ENCODE measurements around the gene CDH4. TPM values are rescaled to one million over a fixed set of nuclear protein-coding genes. Genes with fewer than 3 reads are reported as not detected.

The CDH4 gene
- total and polyA plus RNA-seq, 2 of the 8 experiments (the other 6 are each of a cell fraction or from before 2014, with no cell fraction given), result 4.3 to 7.9 TPM

DNA sequence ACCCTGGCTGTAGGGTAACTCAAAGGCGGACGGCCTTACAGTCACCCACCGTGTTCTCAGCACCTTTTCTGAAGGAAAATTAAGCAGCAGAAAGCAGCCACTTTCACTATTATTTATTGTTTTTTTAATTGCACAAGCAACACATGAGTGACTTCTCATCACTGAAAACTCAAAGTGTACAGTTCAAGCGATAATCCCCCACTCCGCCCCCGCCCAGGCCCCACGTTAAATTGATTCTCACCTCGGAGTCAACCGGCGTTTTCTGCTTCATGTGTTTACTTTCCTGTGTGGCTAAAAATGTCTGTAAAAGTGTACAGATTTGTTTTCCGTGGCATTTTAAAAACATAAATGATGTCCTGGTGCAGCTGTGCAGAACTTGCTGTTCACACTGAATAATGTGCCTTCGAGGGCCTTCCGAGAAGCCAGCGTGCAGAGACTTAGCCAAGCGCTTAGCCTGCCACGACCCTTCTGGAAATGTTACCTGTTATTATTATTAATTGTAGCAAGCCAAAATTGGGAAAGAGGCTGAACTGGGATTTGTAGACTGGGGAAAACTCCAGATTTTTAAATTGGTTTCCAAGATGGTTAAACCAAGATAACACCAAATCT is 335.7 kb downstream of the CDH4 start:
- CTCF ChIA-PET (ENCODE audit: partially characterized antibody), result interaction anchor here (1.1 kb wide), 1 partner anchor 11 kb away, joined by 3 read pairs; no protein-coding TSS in a partner anchor
- no peak overlapping the region for H2AK5ac ChIP-seq (ENCODE audit: low read depth, low read length)
- POLR2A ChIA-PET (ENCODE audit: partially characterized antibody), result no interaction called here
- H3K27me3 ChIP-seq (replicated peaks in 1 of 4; ENCODE audit: control insufficient read depth in 3 of 4, extremely low read depth in 1 of 4, insufficient read depth in 3 of 4, low read length in 3 of 4), result peaks cover 0 to 4% (median 1%) of the 10 kb centered on the region in 4 experiments; a peak in 3 of 7 replicates
- no peak for TF ChIP-seq RBBP5 (IDR thresholded peaks at IDR 0.05; ENCODE audit: borderline replicate concordance, low read depth, low read length)
- TF ChIP-seq, protein P1, sequence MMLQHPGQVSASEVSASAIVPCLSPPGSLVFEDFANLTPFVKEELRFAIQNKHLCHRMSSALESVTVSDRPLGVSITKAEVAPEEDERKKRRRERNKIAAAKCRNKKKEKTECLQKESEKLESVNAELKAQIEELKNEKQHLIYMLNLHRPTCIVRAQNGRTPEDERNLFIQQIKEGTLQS (IDR thresholded peaks at IDR 0.05; ENCODE audit: insufficient read depth, low read depth, low read length), result no peak
- TF ChIP-seq SUZ12 (IDR thresholded peaks at IDR 0.05; ENCODE audit: low read length), result no peak
- TF ChIP-seq JUND (IDR thresholded peaks at IDR 0.05; ENCODE audit: low read length), result no peak
- no peak for TF ChIP-seq SP4 (IDR thresholded peaks at IDR 0.05; ENCODE audit: low read length)
- no peak for TF ChIP-seq TBP (IDR thresholded peaks at IDR 0.05; ENCODE audit: low read depth, low read length)
- no peak for TF ChIP-seq CREB1 (IDR thresholded peaks at IDR 0.05)
- TF ChIP-seq TAF7 (optimal IDR thresholded peaks at IDR 0.05; ENCODE audit: borderline replicate concordance, low read depth, low read length), result no peak
- TF ChIP-seq SRF (IDR thresholded peaks at IDR 0.05; ENCODE audit: low read depth, low read length), result no peak
- TF ChIP-seq MAFK (IDR thresholded peaks at IDR 0.05; ENCODE audit: low read depth, low read length), result no peak
- no peak overlapping the region for H4K8ac ChIP-seq (ENCODE audit: extremely low read depth, insufficient read depth, low read length)
- H3K23me2 ChIP-seq (ENCODE audit: low read depth, low read length), result peaks cover 6% of the 10 kb centered on the region; the same call in 1 of the 2 replicates
- H3K23ac ChIP-seq (ENCODE audit: insufficient read length), result no peak overlapping the region
- DNase-seq (ENCODE audit: low read depth in 1 of 2, low spot score in 2 of 2), result no peak
- no peak overlapping the region for H3K14ac ChIP-seq (ENCODE audit: insufficient read length)
- 93% methylated on average over 16 of the region's 16 CpGs; no CpG with 5 or more reads in 1 of the 2 experiments for WGBS, 2 experiments (ENCODE audit: extremely low coverage in 1 of 2, insufficient coverage in 1 of 2, insufficient read length in 1 of 2, insufficient replicate concordance in 2 of 2, low coverage in 1 of 2, low lambda C conversion rate in 2 of 2, missing lambda C conversion rate in 1 of 2)
- H3K27ac ChIP-seq (ENCODE audit: low read depth, low read length), result no peak overlapping the region
- H3K36me3 ChIP-seq (ENCODE audit: control insufficient read depth in 2 of 4, insufficient read depth in 4 of 4, low read length in 3 of 4), result no peaks in the 10 kb centered on the region
- no peaks in the 10 kb centered on the region for H3K79me2 ChIP-seq (ENCODE audit: control insufficient read depth in 1 of 2, insufficient read depth in 2 of 2, low read length in 2 of 2)
- no peak overlapping the region for H4K5ac ChIP-seq (ENCODE audit: insufficient read length, low read depth, low read length)
- H3K4me3 ChIP-seq (ENCODE audit: extremely low read depth in 1 of 4, insufficient read depth in 2 of 4, low read depth in 3 of 4, low read length in 4 of 4), result no peak overlapping the region
- no peak overlapping the region for H2BK120ac ChIP-seq (replicated peaks; ENCODE audit: low read depth, low read length)
- no peak overlapping the region for H3K18ac ChIP-seq (ENCODE audit: extremely low read depth, low read length)
- no peak overlapping the region for H2AFZ ChIP-seq (ENCODE audit: low read length)
- H2BK20ac ChIP-seq (ENCODE audit: low read length), result no peak overlapping the region
- H3K4ac ChIP-seq (replicated peaks; ENCODE audit: insufficient read length, low read depth, low read length), result no peak overlapping the region
- no peak overlapping the region for H4K91ac ChIP-seq (replicated peaks; ENCODE audit: insufficient read length, low read length)
- no peak overlapping the region for H3K9ac ChIP-seq (replicated peaks in 1 of 4; ENCODE audit: extremely low read depth in 1 of 4, low read depth in 3 of 4, low read length in 3 of 4)
- no peak overlapping the region for H2BK12ac ChIP-seq (ENCODE audit: low read depth, low read length)
- H2BK5ac ChIP-seq (ENCODE audit: low read depth, low read length), result no peak overlapping the region
- H3K4me2 ChIP-seq (ENCODE audit: insufficient read depth in 1 of 2, low read depth in 2 of 2, low read length in 2 of 2), result no peak overlapping the region
- no peak for FAIRE-seq
- peaks cover 0 to 11% (median 4%) of the 10 kb centered on the region in 4 experiments; a peak in 3 of 7 replicates for H3K4me1 ChIP-seq (replicated peaks in 1 of 4; ENCODE audit: control insufficient read depth in 3 of 4, insufficient read depth in 4 of 4, low read length in 3 of 4)
- H3K79me1 ChIP-seq (ENCODE audit: low read depth, low read length), result no peaks in the 10 kb centered on the region
- no peak overlapping the region for H2BK15ac ChIP-seq (ENCODE audit: low read length)
- H3K56ac ChIP-seq (replicated peaks; ENCODE audit: insufficient read length, low read depth, low read length), result no peak overlapping the region
- H4K20me1 ChIP-seq (replicated peaks in 1 of 2; ENCODE audit: control insufficient read depth in 1 of 2, insufficient read depth in 2 of 2, low read length in 2 of 2), result peaks cover 0 to 3% of the 10 kb centered on the region in 2 experiments
- H3K9me3 ChIP-seq (ENCODE audit: insufficient read depth in 2 of 2, low read depth in 1 of 2, low read length in 1 of 2), result peaks cover 3 to 9% of the 10 kb centered on the region in 2 experiments; a peak in 2 of 4 replicates

Data from H1 (cell line).